Measurements from ENCODE around the gene ANP32B.

DNA sequence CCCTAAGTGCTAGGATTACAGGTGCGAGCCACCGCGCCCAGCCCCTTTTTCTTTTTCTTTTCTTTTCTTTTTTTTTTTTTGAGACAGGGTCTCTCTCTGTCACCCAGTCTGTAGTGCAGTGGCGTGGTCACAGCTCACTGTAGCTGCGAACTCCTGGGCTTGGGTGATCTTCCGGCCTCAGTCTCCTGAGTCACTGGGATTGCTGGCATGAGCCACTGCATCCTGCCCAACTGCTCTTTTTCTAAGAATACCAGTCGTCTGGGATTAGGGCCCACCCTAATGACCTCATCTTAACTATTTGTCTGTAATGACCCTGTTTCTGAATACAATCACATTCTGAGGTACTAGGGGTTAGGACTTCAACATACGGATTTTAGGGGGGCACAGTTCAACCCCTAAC lies 39.3 kb downstream of the ANP32B start:
- TF ChIP-seq, protein P1, sequence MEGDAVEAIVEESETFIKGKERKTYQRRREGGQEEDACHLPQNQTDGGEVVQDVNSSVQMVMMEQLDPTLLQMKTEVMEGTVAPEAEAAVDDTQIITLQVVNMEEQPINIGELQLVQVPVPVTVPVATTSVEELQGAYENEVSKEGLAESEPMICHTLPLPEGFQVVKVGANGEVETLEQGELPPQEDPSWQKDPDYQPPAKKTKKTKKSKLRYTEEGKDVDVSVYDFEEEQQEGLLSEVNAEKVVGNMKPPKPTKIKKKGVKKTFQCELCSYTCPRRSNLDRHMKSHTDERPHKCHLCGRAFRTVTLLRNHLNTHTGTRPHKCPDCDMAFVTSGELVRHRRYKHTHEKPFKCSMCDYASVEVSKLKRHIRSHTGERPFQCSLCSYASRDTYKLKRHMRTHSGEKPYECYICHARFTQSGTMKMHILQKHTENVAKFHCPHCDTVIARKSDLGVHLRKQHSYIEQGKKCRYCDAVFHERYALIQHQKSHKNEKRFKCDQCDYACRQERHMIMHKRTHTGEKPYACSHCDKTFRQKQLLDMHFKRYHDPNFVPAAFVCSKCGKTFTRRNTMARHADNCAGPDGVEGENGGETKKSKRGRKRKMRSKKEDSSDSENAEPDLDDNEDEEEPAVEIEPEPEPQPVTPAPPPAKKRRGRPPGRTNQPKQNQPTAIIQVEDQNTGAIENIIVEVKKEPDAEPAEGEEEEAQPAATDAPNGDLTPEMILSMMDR (IDR thresholded peaks at IDR 0.05), result no peak
- TF ChIP-seq POLR2A (IDR thresholded peaks at IDR 0.05), result no peak
